HG02678 (cell line): Measurements from ENCODE around the gene EVA1A.

Experiments
- ATAC-seq: cut with Tn5 transposase; IDR thresholded peaks from one replicate; pipeline ENCODE4 v1.9.1; 2021; ENCODE audit warnings: mild to moderate bottlenecking, moderate library complexity; ENCODE audit not compliant: unreplicated experiment

EVA1A gene

GRCh38 chr2:75518638-75519465 lies 41.9 kb downstream of the EVA1A start:
- ATAC-seq: no peak

- ATAC-seq: no peak
Observed at GRCh38 chr2:75517547-75518230, 43.0 kb downstream of the EVA1A start.

- no peak for ATAC-seq
Observed at GRCh38 chr2:75516378-75517360, 44.1 kb downstream of the EVA1A start.

- ATAC-seq: no peak
Observed at GRCh38 chr2:75515584-75516368, 45.0 kb downstream of the EVA1A start.

GRCh38 chr2:75513616-75514170 lies 47.0 kb downstream of the EVA1A start:
- no peak for ATAC-seq

- ATAC-seq: no peak
Observed at GRCh38 chr2:75512455-75513212, 48.1 kb downstream of the EVA1A start.

GRCh38 chr2:75506101-75506697 lies 54.5 kb downstream of the EVA1A start:
- ATAC-seq: no peak

- ATAC-seq: no peak
Observed at GRCh38 chr2:75505012-75505411, 55.7 kb downstream of the EVA1A start.

- ATAC-seq: no peak
Observed at GRCh38 chr2:75503048-75503607, 57.6 kb downstream of the EVA1A start.

- no peak for ATAC-seq
Observed at GRCh38 chr2:75500633-75501032, 60.1 kb downstream of the EVA1A start.

GRCh38 chr2:75499534-75499933 lies 61.2 kb downstream of the EVA1A start:
- ATAC-seq: no peak

- ATAC-seq: no peak
Observed at GRCh38 chr2:75498907-75499306, 61.8 kb downstream of the EVA1A start.

GRCh38 chr2:75497256-75497655 lies 63.5 kb downstream of the EVA1A start:
- no peak for ATAC-seq

- ATAC-seq: no peak
Observed at GRCh38 chr2:75495862-75496261, 64.9 kb downstream of the EVA1A start.

- ATAC-seq: no peak
Observed at GRCh38 chr2:75494137-75494769, 66.5 kb downstream of the EVA1A start.

- ATAC-seq: no peak
Observed at GRCh38 chr2:75493230-75493629, 67.5 kb downstream of the EVA1A start.

- ATAC-seq: no peak
Observed at GRCh38 chr2:75491129-75491753, 69.5 kb downstream of the EVA1A start.

- no peak for ATAC-seq
Observed at GRCh38 chr2:75489721-75490120, 71.0 kb downstream of the EVA1A start.
